Hematopoietic multipotent progenitor cell treated with erythropoietin and hydrocortisone succinate and interleukin-3 and kit ligand, for 4 days (in vitro differentiated cells): ENCODE measurements around the gene PERCC1.

ENCODE experiments used
- DNase-seq: peaks from one replicate; pipeline ENCODE4 v3.0.0-alpha.2; 2015

The PERCC1 gene

GRCh38 chr16:1413684-1414531, 17.0 kb upstream of the PERCC1 start:
- peak; percentile 85 for DNase-seq

GRCh38 chr16:1414532-1415260, 16.2 kb upstream of the PERCC1 start, which contains the start of gene UNKL:
TSS of gene UNKL (minus strand) at chr16:1414704. CDS start at chr16:1414691, 13 bp downstream.
- DNase-seq, result peak; percentile 81

DNA sequence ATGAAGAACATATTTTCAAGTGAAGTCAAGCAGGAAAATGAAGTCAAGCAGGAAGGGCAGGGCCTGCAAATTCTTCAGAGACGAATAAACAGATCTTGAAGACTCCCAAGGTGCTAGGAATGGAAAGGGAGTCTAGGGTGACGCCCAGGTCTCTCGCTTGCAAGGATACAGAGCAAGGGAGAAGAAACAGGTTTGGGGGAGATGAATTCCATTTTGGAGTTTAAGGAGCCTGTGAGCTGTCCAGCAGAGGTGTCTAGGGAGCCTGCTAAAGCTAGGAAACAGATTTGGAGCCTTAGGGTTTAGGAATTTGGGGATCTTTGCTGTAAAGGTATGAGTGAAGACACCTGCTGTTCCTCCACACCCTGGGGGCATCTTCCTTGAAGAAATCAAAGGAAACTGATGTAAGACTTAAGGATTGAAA, 14.3 kb upstream of the PERCC1 start:
- no peak for DNase-seq

- no peak for DNase-seq
Observed at GRCh38 chr16:1420111-1420539, 10.8 kb upstream of the PERCC1 start.

DNA sequence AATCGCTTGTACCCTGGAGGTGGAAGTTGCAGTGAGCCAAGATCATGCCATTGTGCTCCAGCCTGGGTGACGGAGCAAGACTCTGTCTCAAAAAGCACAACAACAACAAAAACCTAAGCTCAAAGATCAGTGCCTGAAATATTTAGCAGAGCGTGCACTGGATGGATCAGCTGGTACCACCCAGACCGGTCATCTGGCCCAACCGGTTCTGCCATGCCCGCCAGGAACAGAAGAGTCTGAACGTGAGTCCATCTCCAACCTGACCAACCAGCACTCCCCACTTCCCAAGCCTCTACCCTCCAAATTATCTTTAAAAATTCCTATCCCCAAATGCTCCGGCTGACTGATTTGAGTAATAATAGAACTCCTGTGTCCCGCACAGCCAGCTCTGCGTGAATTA, 8.8 kb upstream of the PERCC1 start:
- no peak for DNase-seq

GRCh38 chr16:1424028-1424427, 6.8 kb upstream of the PERCC1 start:
- no peak for DNase-seq

- no peak for DNase-seq
Observed at GRCh38 chr16:1425616-1426370, 5.1 kb upstream of the PERCC1 start.

GRCh38 chr16:1426734-1427471, 4.0 kb upstream of the PERCC1 start:
- peak; percentile 61 for DNase-seq

GRCh38 chr16:1427473-1428461, 3.1 kb upstream of the PERCC1 start:
- no peak for DNase-seq

DNA sequence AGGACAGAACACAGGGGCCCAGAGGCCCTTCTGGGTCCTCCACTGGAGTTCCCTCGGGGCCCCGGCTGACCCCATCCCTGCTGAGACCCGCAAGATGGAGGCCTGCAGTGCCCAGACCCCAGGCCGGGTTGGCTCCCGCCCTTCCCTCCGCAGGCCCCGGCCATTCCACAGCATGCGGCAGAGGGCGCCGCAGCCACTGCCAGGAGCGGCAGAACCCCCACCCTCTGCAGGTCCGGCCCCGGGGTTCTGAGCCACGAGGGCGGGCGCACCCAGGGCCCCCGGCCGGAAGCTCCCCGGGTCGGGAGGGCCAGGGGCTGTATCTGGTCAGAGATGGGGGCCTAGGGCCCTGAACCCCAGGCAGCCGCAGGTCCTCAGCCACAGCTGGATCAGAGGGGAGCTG, 2.4 kb upstream of the PERCC1 start:
- DNase-seq, result peak; percentile 82

DNA sequence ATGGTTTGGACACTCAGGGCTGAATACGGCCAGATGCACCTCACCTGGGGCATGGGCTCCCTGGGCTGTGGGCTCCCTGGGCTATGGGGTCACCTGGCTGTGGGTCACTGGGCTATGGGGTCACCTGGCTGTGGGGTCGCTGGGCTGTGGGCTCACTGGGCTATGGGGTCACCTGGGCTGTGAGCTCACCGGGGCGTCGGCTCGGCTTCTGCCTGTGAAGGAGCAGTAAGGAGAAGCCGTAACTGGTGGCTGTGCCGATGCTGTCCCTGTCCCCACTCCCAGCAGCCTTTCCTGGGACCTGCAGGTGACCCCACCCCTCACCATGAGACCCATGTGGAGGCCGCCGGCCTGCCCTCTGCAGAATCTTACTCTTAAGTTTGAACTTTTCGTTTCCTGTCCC, 1.9 kb upstream of the PERCC1 start:
- no peak for DNase-seq

DNA sequence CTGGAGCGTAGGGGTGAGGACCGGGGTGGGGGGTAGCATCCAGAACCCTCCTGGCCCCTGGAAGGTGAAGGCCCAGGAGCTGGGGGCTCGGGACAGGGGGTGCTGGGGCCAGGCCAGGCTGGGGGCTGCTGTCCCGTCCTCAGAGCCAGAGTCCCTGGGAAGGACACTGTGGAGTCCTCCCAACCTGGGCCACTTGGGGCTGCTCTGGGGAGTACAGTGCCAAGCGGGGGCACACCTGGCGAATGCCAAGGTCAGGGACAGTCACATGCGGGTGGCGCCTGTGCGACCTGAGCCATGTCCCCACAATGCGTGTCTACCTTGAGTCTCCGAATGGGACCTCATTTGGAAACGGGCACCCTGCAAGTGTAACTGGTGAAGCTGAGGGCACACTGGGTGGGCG, 1.2 kb upstream of the PERCC1 start:
- DNase-seq, result no peak

DNA sequence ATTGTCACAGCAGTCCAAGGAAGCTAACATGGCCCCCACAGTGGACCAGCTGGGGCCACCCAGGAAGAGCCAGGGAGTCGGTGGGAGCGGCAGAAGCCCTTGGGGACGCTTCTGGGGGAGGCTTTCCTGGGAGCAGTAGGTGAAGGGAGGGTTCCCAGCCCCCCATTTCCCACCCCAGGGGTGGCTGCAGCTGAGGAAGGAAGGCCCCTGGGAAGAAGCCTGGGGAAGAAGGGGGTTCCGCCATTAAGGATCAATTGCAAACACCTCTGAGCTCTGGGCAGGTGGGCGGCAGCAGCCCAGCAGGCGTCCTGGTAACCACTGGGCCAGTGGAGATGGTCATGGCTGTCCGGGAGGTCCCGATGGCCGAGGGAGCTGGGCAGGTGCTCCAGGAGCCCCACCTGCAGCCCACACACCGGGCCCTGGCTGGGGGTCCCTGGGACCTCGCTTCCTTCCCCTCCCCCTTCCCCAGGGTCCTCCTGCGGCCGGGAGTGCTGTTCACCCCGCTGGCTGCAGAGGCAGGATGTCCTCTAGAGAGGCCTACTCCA, 592 bp upstream of the PERCC1 start:
- no peak for DNase-seq

- DNase-seq, result no peak
Observed at GRCh38 chr16:1431497-1432270, 806 bp downstream of the PERCC1 start.

DNA sequence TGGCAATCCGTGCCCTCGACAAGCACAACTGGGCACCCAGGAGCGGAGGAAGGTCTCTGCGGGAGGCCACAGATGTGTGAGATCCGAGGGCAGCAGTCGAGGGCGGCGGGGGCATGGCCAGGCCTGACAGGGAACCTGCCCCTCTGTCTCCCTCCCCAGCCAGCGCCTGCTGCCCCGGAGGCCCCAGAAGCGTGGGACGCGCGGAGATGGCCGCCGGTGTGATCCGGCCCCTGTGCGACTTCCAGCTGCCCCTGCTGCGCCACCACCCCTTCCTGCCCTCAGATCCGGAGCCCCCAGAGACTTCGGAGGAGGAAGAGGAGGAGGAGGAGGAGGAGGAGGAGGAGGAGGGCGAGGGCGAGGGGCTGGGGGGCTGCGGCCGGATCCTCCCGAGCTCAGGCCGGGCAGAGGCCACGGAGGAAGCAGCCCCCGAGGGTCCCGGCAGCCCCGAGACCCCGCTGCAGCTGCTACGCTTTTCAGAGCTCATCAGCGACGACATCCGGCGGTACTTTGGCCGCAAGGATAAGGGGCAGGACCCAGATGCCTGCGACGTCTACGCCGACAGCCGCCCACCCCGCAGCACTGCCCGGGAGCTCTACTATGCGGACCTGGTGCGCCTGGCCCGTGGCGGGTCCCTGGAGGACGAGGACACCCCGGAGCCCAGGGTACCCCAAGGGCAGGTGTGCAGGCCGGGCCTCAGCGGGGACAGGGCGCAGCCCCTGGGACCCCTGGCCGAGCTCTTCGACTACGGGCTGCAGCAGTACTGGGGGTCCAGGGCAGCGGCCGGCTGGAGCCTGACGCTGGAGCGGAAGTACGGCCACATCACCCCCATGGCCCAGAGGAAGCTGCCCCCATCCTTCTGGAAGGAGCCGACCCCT, 1.7 kb downstream of the PERCC1 start:
- DNase-seq, result no peak

- DNase-seq, result no peak
Observed at GRCh38 chr16:1433263-1433560, 2.3 kb downstream of the PERCC1 start.

DNA sequence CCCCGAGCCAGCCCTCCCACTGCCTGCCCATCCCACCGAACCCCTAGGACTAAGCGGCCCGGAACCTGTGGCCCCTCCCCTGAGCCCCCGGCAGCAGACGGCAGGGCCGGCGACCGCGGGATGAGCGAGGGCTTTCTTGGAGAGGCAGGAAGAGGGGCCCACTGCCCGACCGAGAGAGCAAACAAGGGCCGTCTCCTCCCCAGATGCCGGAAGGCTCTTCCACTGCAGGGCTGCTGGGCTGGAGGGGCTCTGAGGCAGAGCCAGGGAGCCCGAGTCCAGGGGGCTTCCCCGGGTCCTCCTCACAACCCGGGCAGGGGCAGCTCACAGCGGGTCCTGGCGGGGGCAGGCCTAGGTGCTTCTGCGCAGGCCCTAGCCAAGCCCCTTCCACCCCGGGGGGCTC, 2.9 kb downstream of the PERCC1 start:
- DNase-seq, result no peak

- DNase-seq, result no peak
Observed at GRCh38 chr16:1434644-1435592, 4.0 kb downstream of the PERCC1 start.
